NCI-H460 (cell line): ENCODE data around the gene ATXN3L. TPM values are rescaled to one million over a fixed set of nuclear protein-coding genes. Genes with fewer than 3 reads are reported as not detected.

Experiments
- DNase-seq: peaks from one replicate; pipeline ENCODE4 v3.0.0-alpha.2; 2016; ENCODE audit warnings: low read depth; ENCODE audit errors: extremely low read depth
- total RNA-seq: library from RNA; depleted of rRNA; stranded (reverse); fragments of >200 nt; shearing (Covaris generic); gene quantifications from 2 replicates; pipeline ENCODE4 v1.2.3, GENCODE V29; 2014; rRNA removed

The ATXN3L gene
- total RNA-seq, 1 experiment from 2014 or later: not detected

- no peak for DNase-seq
Measured at GRCh38 chrX:13271511-13271910, 48.3 kb downstream of the ATXN3L start.

- no peak for DNase-seq
Measured at GRCh38 chrX:13270360-13270759, 49.5 kb downstream of the ATXN3L start.

DNA sequence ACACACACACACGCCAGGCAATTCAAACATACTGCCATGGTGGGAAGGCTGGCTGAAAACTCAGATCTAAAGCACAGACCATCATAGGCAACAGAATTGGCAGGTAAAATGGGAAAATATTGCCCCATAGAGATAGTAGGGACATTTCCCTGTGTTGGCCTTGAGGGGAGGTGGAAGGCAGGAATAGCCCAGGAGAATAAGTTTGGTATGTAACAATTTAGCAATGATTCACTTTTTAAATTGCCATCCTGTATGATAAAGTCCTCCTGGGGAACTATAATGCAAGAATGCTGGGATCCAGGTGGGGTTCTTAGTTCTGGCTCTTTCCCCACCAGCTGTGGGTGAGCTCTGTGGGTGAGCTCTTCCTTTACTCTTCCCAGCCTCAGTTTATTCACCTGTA is 51.0 kb downstream of the ATXN3L start:
- DNase-seq: no peak

Other genes starting within 250 kb of the ATXN3L start
- not detected in 2 replicates for gene EGFL6, start 249.5 kb upstream of the ATXN3L start, total RNA-seq